DND-41 (cell line): Measurements from ENCODE around the gene TMEM9B.

Source experiments
- CTCF ChIP-seq: IDR thresholded peaks from 2 replicates; pipeline ENCODE4 v1.5.1; 2012; ENCODE audit warnings: borderline replicate concordance, low read length, moderate library complexity, mild to moderate bottlenecking; ENCODE audit not compliant: poor library complexity, severe bottlenecking; ENCODE audit errors: extremely low read depth
- EZH2 ChIP-seq: IDR thresholded peaks from 3 replicates; pipeline ENCODE4 v1.6.1; 2012; ENCODE audit warnings: borderline replicate concordance, low read depth, mild to moderate bottlenecking, moderate library complexity, low read length, inconsistent platforms; ENCODE audit not compliant: severe bottlenecking

- no peak for TF ChIP-seq CTCF
- no peak for TF ChIP-seq EZH2
These were observed 29.3 kb downstream of the TMEM9B start for GRCh38 chr11:8934742-8935488.
